Smooth muscle cell (in vitro differentiated cells): ENCODE measurements around the gene COL16A1. TPM values are rescaled to one million over a fixed set of nuclear protein-coding genes. Genes with fewer than 3 reads are reported as not detected.

Experiments used
- DNase-seq: peaks from one replicate; lab custom pipeline; 2025; ENCODE audit not compliant: unreplicated experiment; lab: John Stamatoyannopoulos, UW
- H2AFZ ChIP-seq: fragments of 200-600 bp; sonication (generic); 2 replicates; pipeline ENCODE4 v1.6.0; 2016; ENCODE audit warnings: antibody characterized with exemption, low read depth, mild to moderate bottlenecking
- H3F3A ChIP-seq: fragments of 200-600 bp; sonication (generic); 2 replicates; pipeline ENCODE4 v1.6.0; 2017; ENCODE audit warnings: antibody characterized with exemption, low read depth
- H3K27ac ChIP-seq: fragments of 200-600 bp; sonication (generic); 2 replicates; pipeline ENCODE4 v1.5.1; 2016; ENCODE audit warnings: low read depth, mild to moderate bottlenecking
- H3K27me3 ChIP-seq: fragments of 200-600 bp; sonication (generic); 2 replicates; pipeline ENCODE4 v1.6.1; 2016; ENCODE audit warnings: low read depth, mild to moderate bottlenecking
- H3K36me3 ChIP-seq: fragments of 200-600 bp; sonication (generic); 2 replicates; pipeline ENCODE4 v1.5.1; 2016; ENCODE audit warnings: low read depth
- H3K4me1 ChIP-seq: fragments of 200-600 bp; sonication (generic); 2 replicates; pipeline ENCODE4 v1.5.1; 2016; ENCODE audit warnings: low read depth
- H3K4me2 ChIP-seq: fragments of 200-600 bp; sonication (generic); 2 replicates; pipeline ENCODE4 v1.6.0; 2016; ENCODE audit warnings: mild to moderate bottlenecking
- H3K4me3 ChIP-seq: fragments of 200-600 bp; sonication (generic); 2 replicates; pipeline ENCODE4 v1.5.1; 2016; ENCODE audit warnings: mild to moderate bottlenecking
- H3K79me2 ChIP-seq: fragments of 200-600 bp; sonication (generic); 2 replicates; pipeline ENCODE4 v1.6.0; 2016; ENCODE audit warnings: low read depth, mild to moderate bottlenecking
- H3K9ac ChIP-seq: fragments of 200-600 bp; sonication (generic); 2 replicates; pipeline ENCODE4 v1.6.0; 2016; ENCODE audit warnings: low read depth
- H3K9me3 ChIP-seq: fragments of 200-600 bp; sonication (generic); replicated peaks from 2 replicates; pipeline ENCODE4 v1.5.1; 2016; ENCODE audit warnings: low read depth
- H4K20me1 ChIP-seq: fragments of 200-600 bp; sonication (generic); 2 replicates; pipeline ENCODE4 v1.6.0; 2016; ENCODE audit warnings: low read depth
- WGBS: methylation state at CpG from one replicate; pipeline ENCODE4 v1.1.7; 2016; ENCODE audit warnings: low lambda C conversion rate; 5-methylcytosine and 5-hydroxymethylcytosine counted together
- polyA plus RNA-seq: library from polyadenylated mRNA; unstranded; fragments of >200 nt; fragmentation: Nextera tagmentation; extraction: Ambion mirVana; gene quantifications from 2 replicates; pipeline ENCODE4 v1.2.1, GENCODE V29; 2016
- total RNA-seq: library from RNA; depleted of rRNA; stranded (reverse); fragments of >200 nt; gene quantifications from 2 replicates; pipeline ENCODE4 v1.2.3, GENCODE V29; 2014
- TF ChIP-seq, protein P1 (sequence below): fragments of 200-600 bp; sonication (generic); IDR thresholded peaks from 2 replicates; pipeline ENCODE4 v1.5.1; 2017; ENCODE audit warnings: borderline replicate concordance, mild to moderate bottlenecking, antibody characterized with exemption; ENCODE audit not compliant: insufficient read depth, poor library complexity, severe bottlenecking

Gene COL16A1
- total and polyA plus RNA-seq, 2 experiments from 2014 or later = 67.3 to 152 TPM

DNA sequence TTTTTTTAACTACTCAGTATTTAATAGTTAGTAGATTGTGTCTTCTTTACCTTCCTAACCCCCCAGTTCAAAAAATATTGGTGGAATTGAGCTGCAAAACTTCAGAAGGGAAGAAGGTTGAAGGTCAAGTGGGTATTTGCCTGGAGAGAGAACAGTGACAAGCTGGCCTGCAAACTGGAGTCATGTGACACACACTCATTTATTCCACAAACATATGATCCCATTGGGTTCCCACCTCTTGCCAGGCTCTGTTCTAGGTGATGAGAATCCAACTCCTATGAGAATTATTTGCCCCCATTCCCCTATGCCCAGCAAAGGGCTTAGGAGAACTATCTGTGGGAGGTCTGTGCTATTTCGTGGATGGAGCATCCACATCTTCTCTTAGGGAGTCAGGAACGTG is 55.6 kb downstream of the COL16A1 start:
- Histone ChIP-seq H3K27ac (no peak overlapping the region), H3K27me3 (no peaks in the 10 kb centered on the region), H3K36me3 (no peaks in the 10 kb centered on the region), H3K4me1 (peaks cover 12% of the 10 kb centered on the region), H3K4me2 (no peak overlapping the region), H3K4me3 (no peak overlapping the region), H3F3A (peaks cover 21% of the 10 kb centered on the region), H3K9ac (no peak overlapping the region), H4K20me1 (no peaks in the 10 kb centered on the region), H3K9me3 (no peaks in the 10 kb centered on the region), H2AFZ (no peak overlapping the region), H3K79me2 (peaks cover 12% of the 10 kb centered on the region)
- TF ChIP-seq, protein P1, sequence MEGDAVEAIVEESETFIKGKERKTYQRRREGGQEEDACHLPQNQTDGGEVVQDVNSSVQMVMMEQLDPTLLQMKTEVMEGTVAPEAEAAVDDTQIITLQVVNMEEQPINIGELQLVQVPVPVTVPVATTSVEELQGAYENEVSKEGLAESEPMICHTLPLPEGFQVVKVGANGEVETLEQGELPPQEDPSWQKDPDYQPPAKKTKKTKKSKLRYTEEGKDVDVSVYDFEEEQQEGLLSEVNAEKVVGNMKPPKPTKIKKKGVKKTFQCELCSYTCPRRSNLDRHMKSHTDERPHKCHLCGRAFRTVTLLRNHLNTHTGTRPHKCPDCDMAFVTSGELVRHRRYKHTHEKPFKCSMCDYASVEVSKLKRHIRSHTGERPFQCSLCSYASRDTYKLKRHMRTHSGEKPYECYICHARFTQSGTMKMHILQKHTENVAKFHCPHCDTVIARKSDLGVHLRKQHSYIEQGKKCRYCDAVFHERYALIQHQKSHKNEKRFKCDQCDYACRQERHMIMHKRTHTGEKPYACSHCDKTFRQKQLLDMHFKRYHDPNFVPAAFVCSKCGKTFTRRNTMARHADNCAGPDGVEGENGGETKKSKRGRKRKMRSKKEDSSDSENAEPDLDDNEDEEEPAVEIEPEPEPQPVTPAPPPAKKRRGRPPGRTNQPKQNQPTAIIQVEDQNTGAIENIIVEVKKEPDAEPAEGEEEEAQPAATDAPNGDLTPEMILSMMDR = no peak
- DNase-seq = no peak
- 68% methylated on average over 2 of the region's 2 CpGs for WGBS

GRCh38 chr1:31647106-31647505 is 56.7 kb downstream of the COL16A1 start:
- Histone ChIP-seq H3K27ac (peak overlapping the region; percentile 3), H2AFZ (no peak overlapping the region), H3K27me3 (no peaks in the 10 kb centered on the region), H3K9ac (no peak overlapping the region), H3K4me3 (no peak overlapping the region), H3K9me3 (no peaks in the 10 kb centered on the region), H3F3A (peaks cover 14% of the 10 kb centered on the region), H4K20me1 (no peaks in the 10 kb centered on the region), H3K79me2 (peaks cover 21% of the 10 kb centered on the region), H3K4me1 (peaks cover 12% of the 10 kb centered on the region), H3K36me3 (no peaks in the 10 kb centered on the region), H3K4me2 (no peak overlapping the region)
- no peak for DNase-seq
- TF ChIP-seq, protein P1 = no peak
- WGBS = 81% methylated on average over 2 of the region's 2 CpGs

GRCh38 chr1:31646259-31646960 is 57.4 kb downstream of the COL16A1 start:
- Histone ChIP-seq H3K4me2 (no peak overlapping the region), H2AFZ (no peak overlapping the region), H3F3A (peaks cover 15% of the 10 kb centered on the region), H3K27me3 (no peaks in the 10 kb centered on the region), H3K4me3 (no peak overlapping the region), H3K79me2 (peaks cover 27% of the 10 kb centered on the region), H3K9me3 (no peaks in the 10 kb centered on the region), H3K36me3 (no peaks in the 10 kb centered on the region), H4K20me1 (no peaks in the 10 kb centered on the region), H3K4me1 (peaks cover 12% of the 10 kb centered on the region), H3K9ac (no peak overlapping the region), H3K27ac (peak overlapping the region; percentile 3)
- TF ChIP-seq, protein P1 = no peak
- WGBS = 94% methylated on average over 4 of the region's 4 CpGs
- no peak for DNase-seq

- Histone ChIP-seq H2AFZ (peak overlapping the region; percentile 76), H3K4me2 (peak overlapping the region; percentile 97), H4K20me1 (no peaks in the 10 kb centered on the region), H3K27me3 (no peaks in the 10 kb centered on the region), H3K9ac (peak overlapping the region; percentile 97), H3K4me1 (peaks cover 12% of the 10 kb centered on the region), H3K9me3 (no peaks in the 10 kb centered on the region), H3F3A (peaks cover 12% of the 10 kb centered on the region), H3K36me3 (no peaks in the 10 kb centered on the region), H3K27ac (peak overlapping the region; percentile 95), H3K4me3 (peak overlapping the region; percentile 78), H3K79me2 (peaks cover 29% of the 10 kb centered on the region)
- WGBS = 3% methylated on average over 11 of the region's 11 CpGs
- TF ChIP-seq, protein P1 = no peak
- no peak for DNase-seq
Measured at GRCh38 chr1:31645274-31645568, 58.6 kb downstream of the COL16A1 start.
